Karpas-422 (cell line): ENCODE measurements around the gene MOGAT3. TPM values are rescaled to one million over a fixed set of nuclear protein-coding genes. Genes with fewer than 3 reads are reported as not detected.

Experiments
- small RNA-seq: library from RNA; depleted of rRNA; stranded (forward); fragments of <200 nt; gene quantifications from one replicate; pipeline ENCODE3, GENCODE V24; 2014
- total RNA-seq: library from RNA; depleted of rRNA; stranded (reverse); fragments of >200 nt; shearing (Covaris generic); gene quantifications from 2 replicates; pipeline ENCODE4 v1.2.3, GENCODE V29; 2014; ENCODE audit warnings: low replicate concordance; rRNA removed

MOGAT3 gene
- total RNA-seq, 1 experiment from 2014 or later: not detected

Small RNAs within 50 kb of the gene (small RNA-seq; reads per million reads assigned to genes)
- not detected for gene MIR4653

Other genes starting within 250 kb of the MOGAT3 start
- not detected in 2 replicates for gene MUC12, start 231.5 kb downstream of the MOGAT3 start, total RNA-seq
- gene MUC17, start 181.0 kb downstream of the MOGAT3 start, total RNA-seq: not detected in 2 replicates
- gene TRIM56, start 115.6 kb downstream of the MOGAT3 start, total RNA-seq: 8.1 and 14.0 TPM in 2 replicates
- gene SERPINE1, start 73.9 kb downstream of the MOGAT3 start, total RNA-seq: not detected in 2 replicates
- gene AP1S1, start 46.6 kb downstream of the MOGAT3 start, total RNA-seq: 150 and 256 TPM in 2 replicates
- gene VGF, start 35.5 kb downstream of the MOGAT3 start, total RNA-seq: 0.86 and 1.4 TPM in 2 replicates
- gene NAT16, start 20.7 kb downstream of the MOGAT3 start, total RNA-seq: not detected in 2 replicates
- 11.1 and 20.5 TPM in 2 replicates for gene PLOD3, start 16.5 kb upstream of the MOGAT3 start, total RNA-seq
- 50.9 and 116 TPM in 2 replicates for gene ZNHIT1, start 17.1 kb upstream of the MOGAT3 start, total RNA-seq
- 12.2 and 13.7 TPM in 2 replicates for gene CLDN15, start 36.8 kb upstream of the MOGAT3 start, total RNA-seq
- gene FIS1, start 44.0 kb upstream of the MOGAT3 start, total RNA-seq: 104 and 210 TPM in 2 replicates
- 29.7 and 39.1 TPM in 2 replicates for gene IFT22, start 120.8 kb upstream of the MOGAT3 start, total RNA-seq
- gene COL26A1, start 161.8 kb upstream of the MOGAT3 start, total RNA-seq: not detected in 2 replicates